ENCODE data around the gene PDZD7.

PDZD7 gene

GRCh38 chr10:100997360-100998182 is 33.4 kb downstream of the PDZD7 start:
- peak; percentile 85 for TF ChIP-seq CTCF (conservative IDR thresholded peaks at IDR 0.05; ENCODE audit: low read depth, low read length)
- H3K4me3 ChIP-seq (ENCODE audit: low read depth, low read length), result peak overlapping the region; percentile 83
- peak; percentile 75 for DNase-seq (ENCODE audit: low read depth)

- peak overlapping the region; percentile 83 for H3K4me3 ChIP-seq (ENCODE audit: low read depth, low read length)
- DNase-seq (ENCODE audit: low read depth), result no peak
- no peak for TF ChIP-seq CTCF (conservative IDR thresholded peaks at IDR 0.05; ENCODE audit: low read depth, low read length)
Measured at GRCh38 chr10:100996678-100997359, 34.1 kb downstream of the PDZD7 start.

GRCh38 chr10:100995181-100995580 is 35.7 kb downstream of the PDZD7 start:
- TF ChIP-seq CTCF (conservative IDR thresholded peaks at IDR 0.05; ENCODE audit: low read depth, low read length), result no peak
- H3K4me3 ChIP-seq (ENCODE audit: low read depth, low read length), result no peak overlapping the region
- no peak for DNase-seq (ENCODE audit: low read depth)

GRCh38 chr10:100993986-100994708 is 36.8 kb downstream of the PDZD7 start:
- DNase-seq (ENCODE audit: low read depth), result peak; percentile 58
- TF ChIP-seq CTCF (conservative IDR thresholded peaks at IDR 0.05; ENCODE audit: low read depth, low read length), result peak; percentile 78
- H3K4me3 ChIP-seq (ENCODE audit: low read depth, low read length), result no peak overlapping the region

- DNase-seq (ENCODE audit: low read depth), result no peak
- H3K4me3 ChIP-seq (ENCODE audit: low read depth, low read length), result no peak overlapping the region
- no peak for TF ChIP-seq CTCF (conservative IDR thresholded peaks at IDR 0.05; ENCODE audit: low read depth, low read length)
Measured at GRCh38 chr10:100989088-100989487, 41.8 kb downstream of the PDZD7 start.

GRCh38 chr10:100988166-100988565 is 42.8 kb downstream of the PDZD7 start:
- H3K4me3 ChIP-seq (ENCODE audit: low read depth, low read length), result peak overlapping the region; percentile 100
- no peak for TF ChIP-seq CTCF (conservative IDR thresholded peaks at IDR 0.05; ENCODE audit: low read depth, low read length)
- no peak for DNase-seq (ENCODE audit: low read depth)
